ENCODE data around the gene IRF4. TPM values are rescaled to one million over a fixed set of nuclear protein-coding genes. Genes with fewer than 3 reads are reported as not detected.

IRF4 gene
- total and polyA plus RNA-seq, 2 donors (not counting 3 experiments of a cell fraction or from before 2014, with no cell fraction given): not detected

DNA sequence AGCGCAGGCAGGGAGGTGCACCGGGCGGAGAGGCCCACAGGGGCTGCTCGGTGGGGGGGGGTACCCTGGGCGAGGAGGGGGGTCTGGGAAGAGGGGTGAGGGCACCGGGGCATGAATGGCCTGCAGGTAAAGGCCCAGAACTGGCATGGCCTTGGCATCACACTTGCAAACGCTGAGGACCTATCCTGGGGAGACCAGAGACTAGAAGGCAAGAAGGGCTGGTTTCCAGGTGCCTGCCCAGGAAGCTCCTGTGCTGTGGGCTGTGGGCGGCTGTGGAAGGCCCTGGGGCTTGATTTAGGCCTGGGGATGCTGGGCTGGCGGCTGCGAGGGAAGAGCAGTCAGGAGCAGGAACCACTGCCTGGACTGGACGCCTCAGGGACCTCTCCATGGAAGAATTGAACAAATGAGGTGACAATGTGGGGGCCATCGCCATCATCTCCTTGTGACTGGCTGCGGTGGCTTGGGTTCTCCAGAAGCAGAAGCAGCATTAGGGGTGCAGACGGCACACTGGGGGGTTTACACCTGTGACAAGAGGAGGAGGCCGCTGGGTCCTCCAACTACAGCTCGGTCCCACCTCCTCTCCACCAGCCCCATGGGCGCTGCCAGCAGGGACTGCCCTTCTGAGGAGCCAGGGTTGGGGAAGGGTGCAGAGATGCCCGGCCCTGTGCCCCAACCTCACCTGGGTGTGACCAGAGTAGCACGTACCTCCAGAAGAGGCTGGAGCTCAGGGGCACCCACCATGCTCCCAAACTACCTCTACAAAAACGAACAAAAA is 32.1 kb upstream of the IRF4 start:
- H3K36me3 ChIP-seq (ENCODE audit: control insufficient read depth in 2 of 2, extremely low read depth in 1 of 2, insufficient read depth in 2 of 2, low read length in 2 of 2): no peaks in the 10 kb centered on the region
- no peak for DNase-seq (ENCODE audit: low read depth, low spot score)
- CTCF ChIA-PET: interaction anchor here (1.5 kb wide), 1 partner anchor 171 kb away, joined by 4 read pairs; no protein-coding TSS in a partner anchor
- H3K4me2 ChIP-seq (ENCODE audit: insufficient read depth, low read length): no peak overlapping the region
- H3K79me2 ChIP-seq (ENCODE audit: control insufficient read depth, insufficient read depth, low read length): no peaks in the 10 kb centered on the region
- BruUV-seq (replicated peaks): no TSS peak
- dilution Hi-C loops (cut with MboI; ENCODE audit: extremely low pct_ligation_motif_present, low sequenced_read_pairs): no loop called here
- H3K9ac ChIP-seq (replicated peaks; ENCODE audit: extremely low read depth, insufficient read depth, low read length): no peak overlapping the region
- TF ChIP-seq MYC (IDR thresholded peaks at IDR 0.05; ENCODE audit: low read depth, low read length) (no peak), FOS (IDR thresholded peaks at IDR 0.05; ENCODE audit: borderline replicate concordance, insufficient read depth, low read length) (no peak), POLR2A (IDR thresholded peaks at IDR 0.05; ENCODE audit: low read depth, low read length) (no peak), JUN (IDR thresholded peaks at IDR 0.05; ENCODE audit: borderline replicate concordance, insufficient read depth, insufficient read length, low read depth) (no peak), GATA2 (IDR thresholded peaks at IDR 0.05; ENCODE audit: insufficient read depth, insufficient read length, low read depth, low read length) (no peak), EZH2 (IDR thresholded peaks at IDR 0.05; ENCODE audit: borderline replicate concordance, low read depth, low read length, severe bottlenecking) (no peak), POLR2AphosphoS5 (IDR thresholded peaks at IDR 0.05; ENCODE audit: insufficient read depth, low read depth, low read length) (no peak)
- TF ChIP-seq, protein P1, sequence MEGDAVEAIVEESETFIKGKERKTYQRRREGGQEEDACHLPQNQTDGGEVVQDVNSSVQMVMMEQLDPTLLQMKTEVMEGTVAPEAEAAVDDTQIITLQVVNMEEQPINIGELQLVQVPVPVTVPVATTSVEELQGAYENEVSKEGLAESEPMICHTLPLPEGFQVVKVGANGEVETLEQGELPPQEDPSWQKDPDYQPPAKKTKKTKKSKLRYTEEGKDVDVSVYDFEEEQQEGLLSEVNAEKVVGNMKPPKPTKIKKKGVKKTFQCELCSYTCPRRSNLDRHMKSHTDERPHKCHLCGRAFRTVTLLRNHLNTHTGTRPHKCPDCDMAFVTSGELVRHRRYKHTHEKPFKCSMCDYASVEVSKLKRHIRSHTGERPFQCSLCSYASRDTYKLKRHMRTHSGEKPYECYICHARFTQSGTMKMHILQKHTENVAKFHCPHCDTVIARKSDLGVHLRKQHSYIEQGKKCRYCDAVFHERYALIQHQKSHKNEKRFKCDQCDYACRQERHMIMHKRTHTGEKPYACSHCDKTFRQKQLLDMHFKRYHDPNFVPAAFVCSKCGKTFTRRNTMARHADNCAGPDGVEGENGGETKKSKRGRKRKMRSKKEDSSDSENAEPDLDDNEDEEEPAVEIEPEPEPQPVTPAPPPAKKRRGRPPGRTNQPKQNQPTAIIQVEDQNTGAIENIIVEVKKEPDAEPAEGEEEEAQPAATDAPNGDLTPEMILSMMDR (IDR thresholded peaks at IDR 0.05; ENCODE audit: extremely low read depth in 1 of 2, insufficient read depth in 1 of 2, low read depth in 1 of 2, low read length in 2 of 2): no peak
- TF ChIP-seq, protein P2, sequence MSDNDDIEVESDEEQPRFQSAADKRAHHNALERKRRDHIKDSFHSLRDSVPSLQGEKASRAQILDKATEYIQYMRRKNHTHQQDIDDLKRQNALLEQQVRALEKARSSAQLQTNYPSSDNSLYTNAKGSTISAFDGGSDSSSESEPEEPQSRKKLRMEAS (IDR thresholded peaks at IDR 0.05; ENCODE audit: insufficient read depth, insufficient read length): no peak
- POLR2A ChIA-PET: no interaction called here
- peaks cover 6% of the 10 kb centered on the region for H3K9me3 ChIP-seq (replicated peaks; ENCODE audit: control insufficient read depth, insufficient read depth, low read length)
- H4K20me1 ChIP-seq (replicated peaks; ENCODE audit: control insufficient read depth, extremely low read depth, insufficient read depth, low read length): no peaks in the 10 kb centered on the region
- FAIRE-seq: no peak
- H3K9me1 ChIP-seq (replicated peaks; ENCODE audit: control insufficient read depth, extremely low read depth, insufficient read depth, low read length): no peaks in the 10 kb centered on the region
- no peaks in the 10 kb centered on the region for H3K4me1 ChIP-seq (ENCODE audit: control insufficient read depth, extremely low read depth, insufficient read depth, low read length)
- intact Hi-C loops (cut with micrococcal nuclease): loop anchor here (2.0 kb wide), 1 partner anchor 67 kb away; the partner anchor contains the start of gene DUSP22
- no peak overlapping the region for H2AFZ ChIP-seq (ENCODE audit: low read depth, low read length)
- no peak overlapping the region for H3K27ac ChIP-seq (ENCODE audit: insufficient read depth, low read depth, low read length)
- no peaks in the 10 kb centered on the region for H3K27me3 ChIP-seq (ENCODE audit: control insufficient read depth in 2 of 2, insufficient read depth in 2 of 2, low read length in 2 of 2)
- no peak overlapping the region for H3K4me3 ChIP-seq (replicated peaks in 1 of 3; ENCODE audit: insufficient read depth in 1 of 3, low read depth in 1 of 3, low read length in 3 of 3)
